Urinary bladder (tissue), 4 donors: Measurements from ENCODE around the gene PIP5K1A. TPM values are rescaled to one million over a fixed set of nuclear protein-coding genes. Genes with fewer than 3 reads are reported as not detected.
"Not testable (repeated sequence)": the region's sequence is repeated elsewhere in the genome, so short reads cannot be mapped to it uniquely, and the experiment has no call there.

Experiments used
- DNase-seq: peaks from one replicate; pipeline ENCODE4 v3.0.0-alpha.2; 2015; ENCODE audit errors: extremely low spot score
- H3K27ac ChIP-seq: one replicate; pipeline ENCODE4 v1.5.1; 2013; ENCODE audit warnings: low read depth, mild to moderate bottlenecking, moderate library complexity
- H3K36me3 ChIP-seq: one replicate; pipeline ENCODE4 v1.6.1; 2013; ENCODE audit warnings: mild to moderate bottlenecking, moderate library complexity; ENCODE audit not compliant: insufficient read depth
- H3K4me1 ChIP-seq: one replicate; pipeline ENCODE4 v1.6.1; 2013; ENCODE audit warnings: mild to moderate bottlenecking, moderate library complexity; ENCODE audit not compliant: insufficient read depth
- H3K4me3 ChIP-seq: one replicate; pipeline ENCODE4 v1.5.1; 2013; ENCODE audit warnings: low read depth, low read length
- WGBS: extraction: QIAGEN DNeasy Blood & Tissue Kit; methylation state at CpG from one replicate; pipeline ENCODE4 v1.1.7; 2013; 5-methylcytosine and 5-hydroxymethylcytosine counted together
- polyA plus RNA-seq: library from polyadenylated mRNA; stranded (reverse); fragments of 200-250 nt; gene quantifications from one replicate; pipeline ENCODE4 v1.2.3, GENCODE V29; 2013
- total RNA-seq: library from RNA; depleted of rRNA; stranded (reverse); fragments of >200 nt; gene quantifications from one replicate; pipeline ENCODE4 v1.2.3, GENCODE V29; 2014
- donor health status: healthy with polysubstance abuse.
- donor health status: healthy.

Gene PIP5K1A
- total and polyA plus RNA-seq, 2 donors = 22.1 to 77.0 TPM

DNA sequence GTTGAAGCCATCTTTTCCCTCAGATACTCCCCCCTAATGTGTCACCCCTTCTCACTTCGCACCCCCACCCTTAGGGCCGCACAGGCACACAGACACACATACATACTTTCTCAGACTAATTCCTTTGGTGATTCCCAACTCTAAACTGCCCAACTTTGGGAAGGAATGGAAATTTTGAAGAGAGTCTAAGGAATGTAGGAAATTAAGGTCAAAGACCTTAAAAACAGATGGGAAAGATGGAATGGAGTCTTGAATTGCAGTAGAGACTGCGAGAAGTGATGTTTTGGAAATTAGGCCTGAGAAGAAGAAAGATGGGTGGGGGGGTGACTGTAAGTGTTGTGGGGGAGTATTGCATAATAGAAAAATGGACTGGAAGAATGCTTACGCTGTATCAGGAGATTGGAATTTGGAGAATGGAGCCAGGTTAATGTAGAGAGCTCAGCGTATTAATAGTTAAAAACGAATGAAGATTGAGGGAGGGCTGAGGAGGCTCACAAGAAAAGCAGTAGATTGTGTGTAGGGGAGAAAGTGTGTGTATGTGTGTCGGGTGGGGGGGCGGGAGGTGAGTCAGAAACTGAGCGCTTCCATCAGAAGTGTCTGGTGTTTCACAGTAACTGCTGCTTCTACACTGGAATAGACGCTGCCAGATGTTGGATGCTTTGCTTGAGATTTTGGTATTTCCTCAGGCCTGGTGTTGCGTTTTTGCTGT, 1.7 kb downstream of the PIP5K1A start:
- no peak for DNase-seq
- Histone ChIP-seq H3K27ac (no peak overlapping the region), H3K4me3 (peak overlapping the region; percentile 76), H3K36me3 (no peaks in the 10 kb centered on the region), H3K4me1 (no peaks in the 10 kb centered on the region)
- WGBS = 13% methylated on average over 11 of the region's 11 CpGs

DNA sequence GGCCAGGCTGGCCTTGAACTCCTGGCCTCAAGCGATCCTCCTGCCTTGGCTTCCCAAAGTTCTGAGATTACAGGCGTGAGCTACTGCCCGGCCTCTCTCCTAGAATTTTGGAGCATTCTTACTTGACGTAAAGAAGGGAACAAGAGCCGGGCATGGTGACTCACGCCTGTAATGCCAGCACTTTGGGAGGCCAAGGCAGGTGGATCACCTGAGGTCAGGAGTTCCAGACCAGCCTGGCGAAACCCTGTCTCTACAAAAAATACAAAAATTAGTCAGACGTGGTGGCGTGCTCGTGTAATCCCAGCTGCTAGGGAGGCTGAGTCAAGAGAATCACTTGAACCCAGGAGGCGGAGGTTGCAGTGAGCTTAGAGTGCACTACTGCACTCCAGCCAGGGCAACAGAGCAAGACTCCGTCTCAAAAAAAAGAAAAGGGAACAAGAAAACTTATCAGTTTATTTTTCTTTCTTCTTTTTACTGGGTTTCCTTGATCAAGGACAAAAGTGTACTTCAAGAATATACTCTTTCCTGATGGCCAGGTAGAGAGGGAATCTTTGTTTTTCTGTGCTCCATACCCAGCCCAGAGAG, 7.1 kb downstream of the PIP5K1A start:
- not testable (repeated sequence) for H3K4me3 ChIP-seq, DNase-seq, H3K36me3 ChIP-seq, H3K27ac ChIP-seq, H3K4me1 ChIP-seq
- 94% methylated on average over 12 of the region's 12 CpGs for WGBS

DNA sequence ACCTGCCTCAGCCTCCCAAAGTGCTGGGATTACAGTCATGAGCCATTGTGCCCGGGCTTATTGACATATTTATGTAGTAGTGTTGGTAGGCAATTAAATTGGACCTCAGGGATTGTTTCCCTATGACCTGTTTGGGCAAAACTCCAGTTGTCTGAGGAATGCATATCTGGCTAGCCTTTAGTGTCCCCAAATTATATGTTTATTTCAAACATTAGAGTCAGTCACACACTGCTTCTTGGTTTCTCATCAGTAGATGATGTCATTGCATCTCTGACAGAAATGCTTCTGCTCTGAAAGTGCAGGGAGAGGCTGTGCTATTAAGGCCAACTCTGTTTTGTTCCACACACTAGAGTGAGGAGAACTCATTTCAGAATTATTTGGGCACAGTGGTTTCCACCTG, 12.5 kb downstream of the PIP5K1A start:
- no peak overlapping the region for H3K27ac ChIP-seq
- 70% methylated on average over 1 of the region's 1 CpG for WGBS
- no peak for DNase-seq
- H3K4me3 ChIP-seq = no peak overlapping the region
- H3K36me3 ChIP-seq = peaks cover 2% of the 10 kb centered on the region
- no peaks in the 10 kb centered on the region for H3K4me1 ChIP-seq

DNA sequence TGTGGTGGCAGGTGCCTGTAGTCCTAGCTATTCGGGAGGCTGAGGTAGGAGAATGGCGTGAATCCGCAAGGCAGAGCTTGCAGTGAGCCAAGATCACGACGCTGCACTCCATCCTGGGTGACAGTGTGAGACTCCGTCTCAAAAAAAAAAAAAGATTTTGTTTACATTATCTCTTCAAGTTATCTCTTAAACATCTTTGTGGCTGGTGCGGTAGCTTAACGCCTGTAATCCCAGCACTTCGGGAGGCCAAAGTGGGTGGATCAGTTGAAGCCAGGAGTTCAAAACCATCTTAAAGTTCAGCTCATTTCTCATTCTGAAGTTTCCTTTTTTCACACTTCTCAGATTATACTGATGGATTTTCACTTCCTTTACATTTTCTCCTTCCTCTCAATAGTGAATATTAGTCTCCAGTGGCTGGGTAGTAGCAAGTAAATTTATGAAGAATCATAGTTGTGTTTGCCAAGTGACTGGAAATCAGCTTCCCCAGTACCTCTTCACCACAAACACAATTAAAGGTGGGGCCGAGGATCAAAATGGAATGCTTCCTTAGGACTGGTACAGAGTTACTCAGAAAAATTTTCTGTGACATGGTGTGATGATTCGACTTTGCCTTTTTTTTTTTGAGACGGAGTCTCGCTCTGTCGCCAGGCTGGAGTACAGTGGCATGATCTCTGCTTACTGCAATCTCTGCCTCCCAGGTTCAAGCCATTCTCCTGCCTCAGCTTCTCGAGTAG, 13.8 kb downstream of the PIP5K1A start:
- Histone ChIP-seq H3K36me3 (peaks cover 2% of the 10 kb centered on the region), H3K4me1 (no peaks in the 10 kb centered on the region), H3K4me3 (no peak overlapping the region), H3K27ac (no peak overlapping the region)
- WGBS = 56% methylated on average over 15 of the region's 15 CpGs
- no peak for DNase-seq

DNA sequence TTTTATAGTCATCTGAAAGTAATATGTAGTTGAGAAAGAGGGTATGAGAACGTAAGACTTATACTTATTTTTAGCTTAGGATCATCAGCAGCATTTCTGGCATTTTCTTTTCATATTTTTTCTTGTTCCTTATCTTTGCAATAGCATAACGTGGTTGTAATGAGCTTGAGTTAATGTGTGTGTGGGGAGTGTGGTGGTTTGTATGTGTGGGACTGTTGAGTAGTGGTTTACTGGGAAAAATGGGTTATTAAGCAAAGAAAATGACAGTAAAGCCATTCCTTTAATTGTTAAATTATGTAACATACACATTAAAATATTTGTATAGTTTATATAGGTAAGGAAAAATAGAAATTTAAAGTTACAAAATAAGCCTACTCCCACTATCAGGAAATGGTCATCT, 15.2 kb downstream of the PIP5K1A start:
- 37% methylated on average over 2 of the region's 2 CpGs for WGBS

DNA sequence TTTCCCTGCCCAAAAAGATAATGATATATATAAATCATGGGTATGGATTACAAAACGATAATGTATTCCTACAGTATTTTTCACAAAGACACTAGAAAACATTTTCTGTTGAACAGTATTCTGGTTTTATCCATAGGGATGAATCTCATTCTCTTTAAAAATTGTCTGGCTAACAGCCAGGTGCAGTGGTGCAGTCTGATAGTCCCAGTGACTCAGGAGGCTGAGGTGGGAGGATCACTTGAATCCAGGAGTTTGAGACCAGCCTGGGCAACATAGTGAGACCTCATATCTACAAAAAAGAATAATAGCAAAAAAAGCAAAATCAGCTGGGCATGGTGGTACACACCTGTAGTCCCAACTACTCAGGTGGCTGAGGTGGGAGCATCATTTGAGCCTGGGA, 23.3 kb downstream of the PIP5K1A start:
- Histone ChIP-seq H3K36me3 (no peaks in the 10 kb centered on the region), H3K4me1 (no peaks in the 10 kb centered on the region), H3K4me3 (no peak overlapping the region), H3K27ac (no peak overlapping the region)
- 77% methylated on average over 1 of the region's 1 CpG for WGBS
- no peak for DNase-seq

More for the DNA sequence above, 15.2 kb downstream of the PIP5K1A start:
- H3K27ac ChIP-seq = no peak overlapping the region
- H3K4me1 ChIP-seq = no peaks in the 10 kb centered on the region
- no peak for DNase-seq
- H3K36me3 ChIP-seq = peaks cover 2% of the 10 kb centered on the region
- H3K4me3 ChIP-seq = no peak overlapping the region

DNA sequence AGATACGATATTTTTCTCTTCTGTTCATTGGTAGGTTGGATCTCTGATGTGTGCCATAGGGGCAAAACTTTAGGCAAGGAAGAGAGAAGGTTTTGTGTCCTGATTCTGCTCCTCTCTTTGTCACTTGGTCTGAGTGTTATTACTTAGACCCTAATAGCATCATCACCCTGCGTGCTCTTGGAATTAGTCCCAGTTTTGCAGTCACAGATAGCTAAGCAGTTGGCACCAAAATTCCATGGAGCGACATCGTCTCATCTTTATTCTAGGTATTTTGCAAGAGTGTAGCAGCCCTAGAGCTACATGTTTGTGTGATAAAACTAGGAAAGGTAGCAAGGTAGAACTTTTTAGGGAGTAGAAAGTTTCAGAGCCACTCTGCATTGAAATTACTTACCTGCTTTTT, 23.8 kb downstream of the PIP5K1A start:
- no peak for DNase-seq
- Histone ChIP-seq H3K4me1 (no peaks in the 10 kb centered on the region), H3K4me3 (no peak overlapping the region), H3K27ac (no peak overlapping the region), H3K36me3 (no peaks in the 10 kb centered on the region)
- 74% methylated on average over 4 of the region's 4 CpGs for WGBS

DNA sequence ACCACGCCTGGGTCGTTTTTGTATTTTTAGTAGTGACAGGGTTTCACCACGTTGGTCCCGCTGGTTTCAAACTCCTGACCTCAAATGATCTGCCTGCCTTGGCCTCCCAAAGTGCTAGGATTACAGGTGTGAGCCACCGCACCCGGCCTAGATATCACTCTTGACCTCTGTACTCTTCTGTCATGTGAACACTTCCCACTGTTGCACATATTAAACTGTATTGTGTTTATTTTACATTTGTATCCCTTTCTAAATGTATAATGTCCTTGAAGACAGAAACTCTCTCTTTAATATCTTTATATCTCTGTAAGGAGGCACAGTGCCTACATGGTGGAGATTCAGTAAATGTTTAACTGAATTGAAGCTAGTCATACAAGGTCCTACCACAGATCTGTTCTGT, 36.9 kb downstream of the PIP5K1A start:
- DNase-seq = no peak
- Histone ChIP-seq H3K27ac (no peak overlapping the region), H3K4me1 (no peaks in the 10 kb centered on the region), H3K4me3 (no peak overlapping the region), H3K36me3 (peaks cover 19% of the 10 kb centered on the region)
- WGBS = 94% methylated on average over 6 of the region's 6 CpGs

DNA sequence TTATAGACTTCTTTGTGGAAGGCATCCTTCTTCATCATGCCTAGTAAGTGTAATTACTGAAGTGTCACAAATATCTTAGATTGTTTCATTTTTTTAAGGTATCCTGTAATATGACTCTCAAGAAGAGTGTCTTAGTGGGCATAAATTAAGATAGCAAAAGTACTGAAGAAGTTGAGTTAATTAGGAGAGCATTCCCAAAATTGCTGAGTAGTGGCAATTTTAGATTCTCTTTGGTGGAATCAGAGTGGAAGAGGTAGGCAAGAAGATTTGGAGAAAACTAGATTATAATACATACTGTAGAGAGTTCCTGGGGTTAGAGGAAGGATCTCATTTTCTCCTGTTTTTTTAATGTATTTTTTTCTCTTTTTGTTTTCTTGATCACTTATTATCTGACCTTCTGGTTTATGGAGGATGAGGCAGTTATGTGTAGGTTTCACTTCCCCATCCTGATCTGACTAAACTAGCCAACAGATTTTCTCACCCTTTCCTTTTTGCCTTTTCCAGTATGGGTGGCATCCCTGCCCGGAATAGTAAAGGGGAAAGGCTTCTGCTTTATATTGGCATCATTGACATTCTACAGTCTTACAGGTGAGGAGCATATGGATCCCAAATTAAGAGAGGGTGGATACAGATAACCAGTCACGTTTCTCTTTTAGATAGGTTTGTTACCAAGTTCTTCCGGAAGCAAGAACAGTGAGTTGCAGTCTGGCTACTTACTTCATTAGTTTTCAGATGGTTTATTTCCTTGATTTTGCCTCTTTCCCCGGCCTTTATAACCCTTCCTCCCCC, 39.5 kb downstream of the PIP5K1A start:
- Histone ChIP-seq H3K4me3 (no peak overlapping the region), H3K36me3 (peaks cover 23% of the 10 kb centered on the region), H3K27ac (no peak overlapping the region), H3K4me1 (no peaks in the 10 kb centered on the region)
- DNase-seq = no peak
- WGBS = 89% methylated on average over 4 of the region's 4 CpGs

DNA sequence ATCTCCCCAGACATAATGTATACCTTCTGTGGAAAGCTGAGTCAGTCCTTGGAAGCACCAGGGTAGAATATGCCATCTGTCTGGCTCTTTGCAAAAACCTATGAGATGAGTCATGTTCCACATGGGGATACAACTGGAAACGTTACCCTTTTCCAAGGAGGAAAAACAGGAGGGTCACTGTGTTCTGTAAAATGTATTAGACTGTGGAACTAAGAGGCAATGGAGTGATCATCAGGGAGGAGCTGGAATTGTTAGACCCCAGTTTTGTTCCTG, 40.1 kb downstream of the PIP5K1A start:
- H3K4me1 ChIP-seq = no peaks in the 10 kb centered on the region
- no peak overlapping the region for H3K4me3 ChIP-seq
- peaks cover 23% of the 10 kb centered on the region for H3K36me3 ChIP-seq
- 40% methylated on average over 1 of the region's 1 CpG for WGBS
- DNase-seq = no peak
- no peak overlapping the region for H3K27ac ChIP-seq

DNA sequence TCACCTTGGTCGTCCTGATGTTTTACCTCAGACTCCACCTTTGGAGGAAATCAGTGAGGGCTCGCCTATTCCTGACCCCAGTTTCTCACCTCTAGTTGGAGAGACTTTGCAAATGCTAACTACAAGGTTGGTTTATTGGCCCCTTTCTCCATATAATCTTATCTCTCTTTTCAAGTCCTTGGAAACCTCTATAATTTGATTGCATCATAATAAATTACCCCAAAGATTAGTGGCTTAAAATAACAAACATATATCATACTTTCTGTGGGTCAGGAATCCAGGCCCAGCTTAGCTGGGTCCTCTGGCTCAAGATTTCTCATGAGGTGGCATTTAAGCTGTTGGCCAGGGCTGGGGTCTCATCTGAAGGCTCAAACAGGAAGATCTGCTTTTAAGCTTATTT, 44.1 kb downstream of the PIP5K1A start:
- no peaks in the 10 kb centered on the region for H3K4me1 ChIP-seq
- no peak overlapping the region for H3K27ac ChIP-seq
- DNase-seq = no peak
- WGBS = 84% methylated on average over 2 of the region's 2 CpGs
- H3K36me3 ChIP-seq = peaks cover 21% of the 10 kb centered on the region
- H3K4me3 ChIP-seq = no peak overlapping the region

DNA sequence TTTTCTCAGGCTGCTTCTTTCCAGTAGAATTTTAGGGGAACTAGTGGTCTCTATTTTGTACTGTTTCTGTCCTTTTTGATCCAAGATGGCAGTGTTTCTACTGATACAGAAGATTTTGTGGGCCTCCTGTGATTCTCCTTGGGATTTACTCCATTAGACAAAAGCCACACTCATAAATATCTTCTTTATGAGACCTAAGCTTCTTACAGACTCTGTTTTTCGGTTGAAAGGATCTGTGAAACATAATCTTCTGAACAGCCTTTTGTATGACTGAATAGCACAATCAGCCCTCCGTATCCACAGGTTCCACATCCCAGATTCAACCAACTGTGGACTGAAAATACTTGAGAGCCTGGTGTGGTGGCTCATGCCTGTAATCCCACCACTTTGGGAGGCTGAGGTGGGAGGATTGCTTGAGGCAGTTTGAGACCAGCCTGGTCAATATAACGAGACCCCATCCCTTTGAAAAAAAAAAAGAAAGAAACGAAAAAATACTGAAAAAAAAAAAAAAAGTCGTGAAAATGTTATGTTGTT, 45.4 kb downstream of the PIP5K1A start:
- no peak for DNase-seq
- no peak overlapping the region for H3K4me3 ChIP-seq
- H3K36me3 ChIP-seq = peaks cover 17% of the 10 kb centered on the region
- no peak overlapping the region for H3K27ac ChIP-seq
- no peaks in the 10 kb centered on the region for H3K4me1 ChIP-seq
- WGBS = 77% methylated on average over 5 of the region's 5 CpGs

DNA sequence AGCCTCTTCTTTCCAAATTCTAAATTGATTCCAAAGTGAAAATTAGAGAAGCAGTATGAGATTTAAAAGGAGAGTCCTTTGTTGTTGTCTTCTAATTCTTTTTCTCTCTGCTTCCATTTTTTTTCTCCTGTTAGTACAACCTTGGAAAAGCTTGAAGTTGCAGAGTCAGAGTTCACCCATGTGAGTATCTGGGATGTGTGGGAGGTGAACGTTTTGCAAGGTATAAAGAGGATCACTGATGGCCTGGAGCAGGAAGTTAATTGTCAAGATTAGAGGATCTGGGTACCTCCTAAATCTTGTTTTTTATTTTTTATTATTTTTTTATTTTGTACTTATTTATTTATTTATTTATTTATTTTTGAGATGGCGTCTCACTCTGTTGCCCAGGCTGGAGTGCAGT, 48.4 kb downstream of the PIP5K1A start:
- H3K36me3 ChIP-seq = peaks cover 10% of the 10 kb centered on the region
- H3K4me1 ChIP-seq = no peaks in the 10 kb centered on the region
- 89% methylated on average over 2 of the region's 2 CpGs for WGBS
- H3K4me3 ChIP-seq = no peak overlapping the region
- H3K27ac ChIP-seq = no peak overlapping the region
- DNase-seq = no peak
